HCT116 (cell line): Measurements from ENCODE around the gene IFRD2. TPM values are rescaled to one million over a fixed set of nuclear protein-coding genes. Genes with fewer than 3 reads are reported as not detected.

Source experiments
- ATAC-seq: fragments of 200-7000 bp; cut with Tn5 transposase; 2 replicates; pipeline ENCODE4 v1.9.1; 2020; ENCODE audit warnings: mild to moderate bottlenecking, moderate library complexity
- BruUV-seq: library from RNA; stranded (reverse); fragments of 400-500 nt; replicated peaks from 2 replicates; lab custom pipeline; 2021; lab: Mats Ljungman, UMichigan
- CTCF ChIA-PET: fragments of 300-600 bp; sonication (Branson Sonifier 250); formaldehyde crosslinking; loops from one replicate; lab custom pipeline; 2021; ENCODE audit warnings: antibody characterized with exemption; lab: Charles Lee
- POLR2A ChIA-PET: fragments of 300-600, 350-600 bp; sonication (Branson Sonifier 250); formaldehyde crosslinking; loops from one replicate; lab custom pipeline; 2021; ENCODE audit warnings: antibody characterized with exemption; lab: Charles Lee
- RAD21 ChIA-PET, 2 experiments: fragments of 300-600 bp; sonication (Branson Sonifier 250); formaldehyde crosslinking; loops; one replicate each; lab custom pipeline; 2023; ENCODE audit warnings: low total read pairs in 2 of 2; ENCODE audit not compliant: uncharacterized antibody in 2 of 2, unreplicated experiment in 2 of 2, low non-redundant PET in 1 of 2; lab: Charles Lee
- DNase-seq: peaks from one replicate; pipeline ENCODE4 v3.0.0-alpha.2; 2010; ENCODE audit warnings: low read depth, low spot score
- H2AFZ ChIP-seq: fragments of 200-600 bp; shearing (Covaris generic), sonication (generic); 2 replicates; pipeline ENCODE4 v1.6.1; 2017; ENCODE audit warnings: low read depth, mixed run types, mixed read lengths, antibody characterized with exemption, low read length; ENCODE audit not compliant: poor library complexity, severe bottlenecking
- H3K27ac ChIP-seq: 2 replicates; pipeline ENCODE4 v1.5.1; 2012; ENCODE audit warnings: low read depth, low read length
- H3K27me3 ChIP-seq: fragments of 200-600 bp; sonication (generic); 2 replicates; pipeline ENCODE4 v1.6.1; 2016; ENCODE audit warnings: mixed run types, low read length, mixed read lengths; ENCODE audit not compliant: insufficient read depth
- H3K36me3 ChIP-seq, 2 experiments: fragments of 200-500 bp in 1 of 2; fragments of 200-600 bp in 1 of 2; sonication (Bioruptor generic) in 1 of 2; sonication (generic) in 1 of 2; 2 replicates each; pipeline versions ENCODE4 v1.5.1 to v1.6.1; 2014 to 2016; ENCODE audit warnings: low read length in 2 of 2, inconsistent platforms in 1 of 2, mixed read lengths in 1 of 2, mixed run types in 1 of 2; ENCODE audit not compliant: insufficient read depth in 2 of 2, control insufficient read depth in 1 of 2
- H3K4me1 ChIP-seq, 2 experiments: fragments of 200-600 bp in 1 of 2; sonication (generic) in 1 of 2; 2 replicates each; pipeline versions ENCODE4 v1.5.1 to v1.6.1; 2012 to 2017; ENCODE audit warnings: low read length in 2 of 2, inconsistent platforms in 1 of 2, mild to moderate bottlenecking in 1 of 2, mixed read lengths in 1 of 2, mixed run types in 1 of 2, moderate library complexity in 1 of 2; ENCODE audit not compliant: insufficient read depth in 2 of 2, control insufficient read depth in 1 of 2
- H3K4me2 ChIP-seq: fragments of 200-600 bp; sonication (generic); 2 replicates; pipeline ENCODE4 v1.6.1; 2017; ENCODE audit warnings: mixed run types, low read length, mixed read lengths
- H3K4me3 ChIP-seq, 2 experiments: fragments of 200-600 bp in 1 of 2; sonication (generic) in 1 of 2; replicated peaks in 1 of 2; 2 replicates each; pipeline ENCODE4 v1.5.1; 2011 to 2016; ENCODE audit warnings: low read length in 2 of 2, control low read depth in 1 of 2, low read depth in 1 of 2, mild to moderate bottlenecking in 1 of 2, mixed read lengths in 1 of 2, mixed run types in 1 of 2
- H3K79me2 ChIP-seq: fragments of 200-600 bp; sonication (generic); 2 replicates; pipeline ENCODE4 v1.6.1; 2017; ENCODE audit warnings: mild to moderate bottlenecking, mixed run types, low read length, moderate library complexity, mixed read lengths; ENCODE audit not compliant: insufficient read depth
- H3K9ac ChIP-seq: fragments of 200-600 bp; sonication (generic); 2 replicates; pipeline ENCODE4 v1.6.1; 2016; ENCODE audit warnings: low read length, mixed read lengths
- H3K9me2 ChIP-seq: fragments of 200-600 bp; sonication (generic), shearing (Covaris generic); 2 replicates; pipeline ENCODE4 v1.6.1; 2017; ENCODE audit warnings: mixed run types, mild to moderate bottlenecking, moderate library complexity; ENCODE audit not compliant: insufficient read depth
- H3K9me3 ChIP-seq, 2 experiments: fragments of 200-500 bp in 1 of 2; fragments of 200-600 bp in 1 of 2; sonication (Bioruptor generic) in 1 of 2; sonication (generic) in 1 of 2; 2 replicates each; pipeline ENCODE4 v1.6.1; 2014 to 2017; ENCODE audit warnings: low read length in 2 of 2, mixed read lengths in 2 of 2, inconsistent platforms in 1 of 2, low read depth in 1 of 2, mild to moderate bottlenecking in 1 of 2, mixed run types in 1 of 2, moderate library complexity in 1 of 2; ENCODE audit not compliant: control insufficient read depth in 1 of 2, insufficient read depth in 1 of 2
- H4K20me1 ChIP-seq: fragments of 200-600 bp; sonication (generic), shearing (Covaris generic); 2 replicates; pipeline ENCODE4 v1.6.1; 2017; ENCODE audit warnings: mixed run types, mild to moderate bottlenecking, moderate library complexity; ENCODE audit not compliant: insufficient read depth
- EGR1 ChIP-seq: IDR thresholded peaks from 2 replicates; pipeline ENCODE4 v1.6.1; 2012; ENCODE audit warnings: low read depth
- EZH2 ChIP-seq: fragments of 200-600 bp; sonication (generic); IDR thresholded peaks from 2 replicates; pipeline ENCODE4 v1.6.1; 2017; ENCODE audit warnings: antibody characterized with exemption, mixed run types
- EZH2phosphoT487 ChIP-seq: fragments of 200-600 bp; IDR thresholded peaks from 2 replicates; pipeline ENCODE4 v1.6.1; 2018; ENCODE audit warnings: antibody characterized with exemption, borderline replicate concordance
- MAX ChIP-seq: IDR thresholded peaks from 2 replicates; pipeline ENCODE4 v1.6.1; 2012
- intact Hi-C: fragments of 100-400 bp; cut with micrococcal nuclease; formaldehyde crosslinking; loops from 2 replicates; pipeline ENCODE4 v1.10.0; 2022
- total RNA-seq: library from RNA; stranded (reverse); gene quantifications from one replicate; pipeline ENCODE4 v1.2.1, GENCODE V29; 2021; ENCODE audit not compliant: unreplicated experiment
- TF ChIP-seq, protein P1 (sequence below): IDR thresholded peaks from 2 replicates; pipeline ENCODE4 v1.6.1; 2011; ENCODE audit warnings: mild to moderate bottlenecking, low read length, moderate library complexity; ENCODE audit not compliant: insufficient replicate concordance; ENCODE audit errors: extremely low read depth

IFRD2 gene
- total RNA-seq, 1 experiment from 2014 or later: 146 TPM

GRCh38 chr3:50338965-50339364, 46.7 kb upstream of the IFRD2 start:
- DNase-seq: no peak
- Histone ChIP-seq H2AFZ (no peak overlapping the region), H3K9me2 (no peaks in the 10 kb centered on the region), H3K27me3 (no peaks in the 10 kb centered on the region), H3K4me3 (peak overlapping the region; percentile 62 to 89; a peak in 3 of 4 replicates), H3K4me1 (peaks cover 29 to 65% of the 10 kb centered on the region in 2 experiments), H3K36me3 (peaks cover 0 to 12% of the 10 kb centered on the region in 2 experiments; a peak in 2 of 4 replicates), H3K9me3 (no peaks in the 10 kb centered on the region), H3K4me2 (peak overlapping the region; percentile 95), H3K79me2 (peaks cover 53% of the 10 kb centered on the region), H3K27ac (peak overlapping the region; percentile 82), H3K9ac (peak overlapping the region; percentile 98), H4K20me1 (no peaks in the 10 kb centered on the region; the same call in 1 of the 2 replicates)
- no peak for ATAC-seq
- ChIA-PET CTCF (interaction anchor here (2.6 kb wide), 2 partner anchors 9 to 17 kb away, joined by 11 to 24 read pairs; no protein-coding TSS in a partner anchor), POLR2A (interaction anchor here (0.8 kb wide), 1 partner anchor 12 kb away, joined by 3 read pairs; the partner anchor contains the start of genes CYB561D2 and NPRL2), RAD21 (no interaction called here)
- TF ChIP-seq, protein P1, sequence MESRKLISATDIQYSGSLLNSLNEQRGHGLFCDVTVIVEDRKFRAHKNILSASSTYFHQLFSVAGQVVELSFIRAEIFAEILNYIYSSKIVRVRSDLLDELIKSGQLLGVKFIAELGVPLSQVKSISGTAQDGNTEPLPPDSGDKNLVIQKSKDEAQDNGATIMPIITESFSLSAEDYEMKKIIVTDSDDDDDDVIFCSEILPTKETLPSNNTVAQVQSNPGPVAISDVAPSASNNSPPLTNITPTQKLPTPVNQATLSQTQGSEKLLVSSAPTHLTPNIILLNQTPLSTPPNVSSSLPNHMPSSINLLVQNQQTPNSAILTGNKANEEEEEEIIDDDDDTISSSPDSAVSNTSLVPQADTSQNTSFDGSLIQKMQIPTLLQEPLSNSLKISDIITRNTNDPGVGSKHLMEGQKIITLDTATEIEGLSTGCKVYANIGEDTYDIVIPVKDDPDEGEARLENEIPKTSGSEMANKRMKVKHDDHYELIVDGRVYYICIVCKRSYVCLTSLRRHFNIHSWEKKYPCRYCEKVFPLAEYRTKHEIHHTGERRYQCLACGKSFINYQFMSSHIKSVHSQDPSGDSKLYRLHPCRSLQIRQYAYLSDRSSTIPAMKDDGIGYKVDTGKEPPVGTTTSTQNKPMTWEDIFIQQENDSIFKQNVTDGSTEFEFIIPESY: no peak
- TF ChIP-seq EGR1: no peak
- TF ChIP-seq EZH2: no peak
- no peak for TF ChIP-seq EZH2phosphoT487
- no peak for TF ChIP-seq MAX
- no TSS peak for BruUV-seq
- intact Hi-C loops: no loop called here
